Measurements from ENCODE around the gene KCNIP1. TPM values are rescaled to one million over a fixed set of nuclear protein-coding genes. Genes with fewer than 3 reads are reported as not detected.

KCNIP1 gene
- total RNA-seq, 4 donors from 2014 or later, result not detected

DNA sequence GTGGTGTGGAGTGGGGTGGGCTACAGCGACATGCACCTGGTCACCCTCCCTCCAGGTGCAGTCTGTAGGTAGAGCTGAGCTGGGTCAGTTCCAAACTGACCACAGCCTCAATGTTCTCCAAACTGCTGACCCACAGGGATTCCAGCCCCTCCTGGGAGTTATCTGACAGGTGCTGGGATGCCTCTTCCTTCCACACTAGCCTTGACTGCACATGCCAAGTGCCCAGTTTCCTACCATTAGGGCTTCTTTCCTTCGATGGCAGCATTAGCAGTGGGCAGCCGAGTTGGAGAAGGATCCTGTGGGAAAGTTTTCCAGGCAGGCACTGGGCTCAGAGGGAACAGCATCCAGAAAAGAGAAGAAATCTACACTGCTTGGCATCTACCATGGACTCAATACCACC lies 215.7 kb downstream of the KCNIP1 start:
- DNase-seq, result no peak
- 71 to 80% methylated on average over 1 to 2 of the region's 3 CpGs for WGBS, 2 donors
- no peaks in the 10 kb centered on the region for H3K4me1 ChIP-seq
- H3K27me3 ChIP-seq, result peaks cover 0 to 37% (median 0%) of the 10 kb centered on the region in 4 donors
- intact Hi-C loops (cut with DNase I), result no loop called here
- no peak overlapping the region for H3K4me3 ChIP-seq
- no peak for TF ChIP-seq POLR2A (IDR thresholded peaks at IDR 0.05)
- TF ChIP-seq, protein P1, sequence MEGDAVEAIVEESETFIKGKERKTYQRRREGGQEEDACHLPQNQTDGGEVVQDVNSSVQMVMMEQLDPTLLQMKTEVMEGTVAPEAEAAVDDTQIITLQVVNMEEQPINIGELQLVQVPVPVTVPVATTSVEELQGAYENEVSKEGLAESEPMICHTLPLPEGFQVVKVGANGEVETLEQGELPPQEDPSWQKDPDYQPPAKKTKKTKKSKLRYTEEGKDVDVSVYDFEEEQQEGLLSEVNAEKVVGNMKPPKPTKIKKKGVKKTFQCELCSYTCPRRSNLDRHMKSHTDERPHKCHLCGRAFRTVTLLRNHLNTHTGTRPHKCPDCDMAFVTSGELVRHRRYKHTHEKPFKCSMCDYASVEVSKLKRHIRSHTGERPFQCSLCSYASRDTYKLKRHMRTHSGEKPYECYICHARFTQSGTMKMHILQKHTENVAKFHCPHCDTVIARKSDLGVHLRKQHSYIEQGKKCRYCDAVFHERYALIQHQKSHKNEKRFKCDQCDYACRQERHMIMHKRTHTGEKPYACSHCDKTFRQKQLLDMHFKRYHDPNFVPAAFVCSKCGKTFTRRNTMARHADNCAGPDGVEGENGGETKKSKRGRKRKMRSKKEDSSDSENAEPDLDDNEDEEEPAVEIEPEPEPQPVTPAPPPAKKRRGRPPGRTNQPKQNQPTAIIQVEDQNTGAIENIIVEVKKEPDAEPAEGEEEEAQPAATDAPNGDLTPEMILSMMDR (IDR thresholded peaks at IDR 0.05), result no peak
- no peak overlapping the region for H3K27ac ChIP-seq
- H3K36me3 ChIP-seq, result no peaks in the 10 kb centered on the region
- H3K9me3 ChIP-seq, result no peaks in the 10 kb centered on the region

DNA sequence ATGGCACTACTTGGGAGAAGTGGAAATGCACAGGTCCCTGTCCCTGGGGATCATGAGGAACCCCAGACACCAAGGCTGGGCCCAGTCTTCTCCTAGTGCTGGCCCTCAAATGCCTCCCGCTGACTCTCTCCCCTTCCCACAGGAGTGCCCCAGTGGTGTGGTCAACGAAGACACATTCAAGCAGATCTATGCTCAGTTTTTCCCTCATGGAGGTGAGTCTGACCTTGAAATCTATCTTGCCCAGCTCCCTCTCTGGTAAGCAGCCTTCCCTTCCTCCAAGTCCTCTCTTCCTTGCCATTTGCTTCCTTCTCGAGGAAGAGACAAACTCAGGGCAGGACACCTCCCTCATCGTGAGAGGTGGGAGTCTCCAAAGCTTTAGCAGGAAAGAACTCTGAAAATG lies 216.4 kb downstream of the KCNIP1 start:
- intact Hi-C loops (cut with DNase I), result no loop called here
- TF ChIP-seq, protein P1 (IDR thresholded peaks at IDR 0.05), result no peak
- TF ChIP-seq POLR2A (IDR thresholded peaks at IDR 0.05), result no peak
- Histone ChIP-seq H3K4me3 (no peak overlapping the region), H3K9me3 (no peaks in the 10 kb centered on the region), H3K27ac (no peak overlapping the region), H3K4me1 (no peaks in the 10 kb centered on the region), H3K27me3 (peaks cover 0 to 37% (median 0%) of the 10 kb centered on the region in 4 donors), H3K36me3 (no peaks in the 10 kb centered on the region)
- no peak for DNase-seq
- WGBS, 2 donors, result 65 to 86% methylated on average over 2 to 4 of the region's 4 CpGs

DNA sequence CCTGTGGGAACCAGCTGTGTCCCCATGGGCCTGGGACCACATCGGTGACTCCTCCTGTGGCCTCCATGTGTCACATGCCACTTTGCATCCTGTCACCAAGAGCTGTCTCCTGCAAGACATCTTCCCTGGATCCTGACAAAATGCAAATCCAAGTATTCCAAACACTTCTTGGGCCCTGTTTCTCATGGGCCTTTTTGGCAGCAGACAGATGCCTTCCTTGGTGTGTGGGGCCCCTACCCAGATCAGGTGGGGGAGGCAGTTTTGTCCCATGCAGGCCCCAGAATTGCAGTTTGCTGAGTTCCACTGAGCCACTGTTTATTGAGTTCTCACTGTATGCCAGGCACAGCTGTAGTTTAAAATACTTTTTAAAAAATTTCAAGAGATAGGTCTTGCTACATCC lies 217.2 kb downstream of the KCNIP1 start:
- Histone ChIP-seq H3K27me3 (peaks cover 0 to 34% (median 0%) of the 10 kb centered on the region in 4 donors), H3K27ac (no peak overlapping the region), H3K9me3 (no peaks in the 10 kb centered on the region), H3K36me3 (no peaks in the 10 kb centered on the region), H3K4me1 (no peaks in the 10 kb centered on the region), H3K4me3 (no peak overlapping the region)
- no peak for TF ChIP-seq POLR2A (IDR thresholded peaks at IDR 0.05)
- TF ChIP-seq, protein P1 (IDR thresholded peaks at IDR 0.05), result no peak
- intact Hi-C loops (cut with DNase I), result no loop called here
- no peak for DNase-seq
- WGBS, 2 donors, result 60 to 63% methylated on average over 1 of the region's 1 CpG

DNA sequence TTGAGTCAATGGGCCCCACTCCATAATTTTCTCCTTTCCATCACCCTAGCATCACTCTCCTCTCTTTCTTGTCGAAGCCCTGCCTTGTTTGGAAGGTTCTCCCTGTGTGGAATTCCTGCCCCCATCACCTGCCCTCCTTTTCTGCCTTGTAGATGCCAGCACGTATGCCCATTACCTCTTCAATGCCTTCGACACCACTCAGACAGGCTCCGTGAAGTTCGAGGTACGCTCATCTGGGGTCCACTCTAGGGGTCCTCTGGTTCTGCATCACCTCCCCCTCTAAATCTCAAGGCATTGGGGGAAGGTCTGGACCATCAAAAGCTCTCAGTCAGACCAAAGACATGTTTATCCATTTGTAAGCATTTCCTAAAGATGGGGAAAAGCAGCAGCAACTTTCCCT lies 217.9 kb downstream of the KCNIP1 start:
- H3K9me3 ChIP-seq, result no peaks in the 10 kb centered on the region
- intact Hi-C loops (cut with DNase I), result no loop called here
- no peak overlapping the region for H3K27ac ChIP-seq
- TF ChIP-seq, protein P1 (IDR thresholded peaks at IDR 0.05), result no peak
- TF ChIP-seq POLR2A (IDR thresholded peaks at IDR 0.05), result no peak
- H3K27me3 ChIP-seq, result peaks cover 0 to 34% (median 0%) of the 10 kb centered on the region in 4 donors
- H3K36me3 ChIP-seq, result no peaks in the 10 kb centered on the region
- no peak for DNase-seq
- H3K4me1 ChIP-seq, result no peaks in the 10 kb centered on the region
- 70 to 82% methylated on average over 6 of the region's 6 CpGs for WGBS, 2 donors
- H3K4me3 ChIP-seq, result no peak overlapping the region

DNA sequence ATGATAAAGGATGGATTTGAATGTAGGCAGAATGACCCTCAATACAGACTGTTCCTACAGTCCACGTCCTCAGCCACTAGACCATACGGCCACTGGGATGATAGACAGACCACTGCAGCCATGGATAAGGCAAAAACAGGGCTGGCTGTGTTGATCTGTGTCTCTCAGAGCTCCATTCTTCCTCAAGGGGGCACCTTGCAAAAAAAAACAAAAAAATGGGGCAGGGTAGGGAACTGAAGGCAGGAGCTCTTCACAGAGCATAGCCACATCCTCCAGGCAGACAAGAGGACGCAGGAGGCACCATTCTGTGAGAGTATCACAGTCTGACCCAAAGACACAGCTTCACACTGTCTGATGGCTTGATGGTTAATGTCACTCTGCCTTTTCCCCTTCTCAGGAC lies 218.5 kb downstream of the KCNIP1 start:
- DNase-seq, result no peak
- no peaks in the 10 kb centered on the region for H3K9me3 ChIP-seq
- TF ChIP-seq POLR2A (IDR thresholded peaks at IDR 0.05), result no peak
- TF ChIP-seq, protein P1 (IDR thresholded peaks at IDR 0.05), result no peak
- no peak overlapping the region for H3K27ac ChIP-seq
- no peaks in the 10 kb centered on the region for H3K36me3 ChIP-seq
- intact Hi-C loops (cut with DNase I), result no loop called here
- WGBS, 2 donors, result 53 to 64% methylated on average over 3 of the region's 3 CpGs
- peaks cover 0 to 27% (median 0%) of the 10 kb centered on the region in 4 donors for H3K27me3 ChIP-seq
- no peak overlapping the region for H3K4me3 ChIP-seq
- no peaks in the 10 kb centered on the region for H3K4me1 ChIP-seq

Data from esophagus squamous epithelium (tissue), 5 donors.